Spleen (tissue), 11 donors: Measurements from ENCODE around the gene PAEP. TPM values are rescaled to one million over a fixed set of nuclear protein-coding genes. Genes with fewer than 3 reads are reported as not detected.

Experiments used
- DNase-seq: peaks from one replicate; pipeline ENCODE4 v3.0.0-alpha.2; 2020
- H3K27ac ChIP-seq, 8 donors: fragments of 200-600 bp; sonication (generic) in 7 of 8; 1 replicate in 4 of 8; 2 replicates in 4 of 8; pipeline versions ENCODE4 v1.5.0 to v1.8.0; 2016 to 2021; ENCODE audit warnings: inconsistent platforms in 4 of 8, mild to moderate bottlenecking in 4 of 8, moderate library complexity in 1 of 8
- H3K27me3 ChIP-seq, 7 donors: fragments of 200-600 bp; sonication (generic) in 6 of 7; replicated peaks in 1 of 7; 1 replicate in 4 of 7; 2 replicates in 3 of 7; pipeline versions ENCODE4 v1.5.0 to v1.8.0; 2016 to 2021; ENCODE audit warnings: inconsistent platforms in 3 of 7, mild to moderate bottlenecking in 1 of 7
- H3K36me3 ChIP-seq, 6 donors: fragments of 200-600 bp; sonication (generic) in 5 of 6; 1 replicate in 4 of 6; 2 replicates in 2 of 6; pipeline versions ENCODE4 v1.5.0 to v1.8.0; 2016 to 2021; ENCODE audit warnings: inconsistent platforms in 2 of 6
- H3K4me1 ChIP-seq, 6 donors: fragments of 200-600 bp; sonication (generic) in 5 of 6; 1 replicate in 3 of 6; 2 replicates in 3 of 6; pipeline versions ENCODE4 v1.5.0 to v1.8.0; 2016 to 2021; ENCODE audit warnings: inconsistent platforms in 3 of 6
- H3K4me3 ChIP-seq, 8 donors: fragments of 200-600 bp; sonication (generic) in 7 of 8; 1 replicate in 4 of 8; 2 replicates in 4 of 8; pipeline versions ENCODE4 v1.5.0 to v1.8.0; 2016 to 2021; ENCODE audit warnings: inconsistent platforms in 4 of 8, mild to moderate bottlenecking in 4 of 8, moderate library complexity in 2 of 8
- H3K9me3 ChIP-seq, 8 donors: fragments of 200-600 bp; sonication (generic) in 7 of 8; 1 replicate in 4 of 8; 2 replicates in 4 of 8; pipeline versions ENCODE4 v1.5.0 to v1.8.0; 2016 to 2021; ENCODE audit warnings: inconsistent platforms in 4 of 8
- POLR2A ChIP-seq, 3 donors: fragments of 450-650 bp; IDR thresholded peaks; one replicate each; pipeline ENCODE4 v1.5.1; 2017; ENCODE audit warnings: antibody characterized with exemption in 3 of 3, mild to moderate bottlenecking in 1 of 3
- POLR2AphosphoS5 ChIP-seq, 3 donors: sonication (generic); formaldehyde crosslinking; IDR thresholded peaks; one replicate each; pipeline ENCODE4 v1.5.1; 2017; ENCODE audit warnings: antibody characterized with exemption in 3 of 3
- WGBS, 5 donors: extraction: QIAGEN DNeasy Blood & Tissue Kit in 3 of 5; methylation state at CpG; one replicate each; pipeline versions ENCODE4 v1.1.5 to v1.1.7; 2013 to 2018; 5-methylcytosine and 5-hydroxymethylcytosine counted together
- intact Hi-C: fragments of 100-400 bp; cut with DNase I; formaldehyde crosslinking; loops from one replicate; pipeline ENCODE4 v1.15.0; 2023; ENCODE audit warnings: low total_unique reads
- polyA plus RNA-seq, 3 donors: library from polyadenylated mRNA; stranded (reverse); fragments of 200-250 nt; gene quantifications; one replicate each; pipeline ENCODE4 v1.2.1, GENCODE V29; 2013
- total RNA-seq, 7 donors: library from RNA; depleted of rRNA in 3 of 7; stranded (reverse); fragments of >200 nt in 3 of 7; fragmentation: NEBNext Ultra II Directional in 4 of 7; extraction: Animal tissue kit (Norgen Biotek cat#: 25700) in 4 of 7; gene quantifications; one replicate each; pipeline versions ENCODE4 v1.1.0 to v1.2.1, GENCODE V29; 2016 to 2021
- TF ChIP-seq, protein P1 (sequence below), 11 experiments: fragments of 200-600 bp in 7 of 11; fragments of 450-650 bp in 4 of 11; sonication (generic) in 4 of 11; IDR thresholded peaks in 8 of 11; conservative IDR thresholded peaks in 3 of 11; 1 replicate in 7 of 11; 2 replicates in 4 of 11; pipeline versions ENCODE4 v1.4.0 to v1.8.0; 2016 to 2021; ENCODE audit warnings: antibody characterized with exemption in 11 of 11, inconsistent platforms in 4 of 11, mild to moderate bottlenecking in 1 of 11
- donor health status: healthy with polysubstance abuse.
- donor health status: DM: no; HTN: no; CAD: no; lungs with moderate emphysema.
- donor health status: DM: no; HTN: no; CAD: no.
- donor health status: Bipolar disorder and iron deficiency.
- donor health status: healthy.
- donor health status: DM: no; HTN: no; CAD: no.
- donor health status: DM: yes; HTN: yes; CAD: no.

PAEP gene
- total and polyA plus RNA-seq, 10 donors: not detected

DNA sequence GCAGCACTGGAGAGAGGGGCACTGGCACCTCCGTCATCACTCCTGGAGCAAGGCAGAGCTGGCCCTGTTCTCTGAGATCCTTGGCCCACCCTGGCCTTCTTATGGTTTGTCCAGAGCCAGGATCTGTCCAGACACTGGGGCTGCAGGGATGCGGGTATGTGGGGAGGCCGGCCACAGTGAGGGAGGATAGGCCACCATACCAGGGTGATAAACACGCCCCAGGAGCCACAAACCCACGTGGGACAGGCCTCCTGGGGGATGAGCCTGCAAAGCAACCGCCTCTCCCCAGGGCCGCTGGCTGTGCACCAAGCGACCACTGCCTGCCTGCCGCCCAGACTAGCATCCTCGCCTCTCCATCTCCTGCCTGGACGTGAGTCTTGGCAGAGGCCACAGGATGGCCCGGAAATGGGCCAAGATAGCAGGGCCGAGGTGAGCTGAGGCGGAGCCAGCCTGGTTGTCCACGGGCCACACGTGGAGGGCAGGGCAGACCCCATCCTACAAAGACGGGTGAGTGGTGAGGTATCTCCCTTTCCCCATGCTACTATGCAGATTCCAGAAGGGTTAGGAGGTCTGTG, 11.1 kb upstream of the PAEP start:
- TF ChIP-seq, protein P1, sequence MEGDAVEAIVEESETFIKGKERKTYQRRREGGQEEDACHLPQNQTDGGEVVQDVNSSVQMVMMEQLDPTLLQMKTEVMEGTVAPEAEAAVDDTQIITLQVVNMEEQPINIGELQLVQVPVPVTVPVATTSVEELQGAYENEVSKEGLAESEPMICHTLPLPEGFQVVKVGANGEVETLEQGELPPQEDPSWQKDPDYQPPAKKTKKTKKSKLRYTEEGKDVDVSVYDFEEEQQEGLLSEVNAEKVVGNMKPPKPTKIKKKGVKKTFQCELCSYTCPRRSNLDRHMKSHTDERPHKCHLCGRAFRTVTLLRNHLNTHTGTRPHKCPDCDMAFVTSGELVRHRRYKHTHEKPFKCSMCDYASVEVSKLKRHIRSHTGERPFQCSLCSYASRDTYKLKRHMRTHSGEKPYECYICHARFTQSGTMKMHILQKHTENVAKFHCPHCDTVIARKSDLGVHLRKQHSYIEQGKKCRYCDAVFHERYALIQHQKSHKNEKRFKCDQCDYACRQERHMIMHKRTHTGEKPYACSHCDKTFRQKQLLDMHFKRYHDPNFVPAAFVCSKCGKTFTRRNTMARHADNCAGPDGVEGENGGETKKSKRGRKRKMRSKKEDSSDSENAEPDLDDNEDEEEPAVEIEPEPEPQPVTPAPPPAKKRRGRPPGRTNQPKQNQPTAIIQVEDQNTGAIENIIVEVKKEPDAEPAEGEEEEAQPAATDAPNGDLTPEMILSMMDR (IDR thresholded peaks at IDR 0.05 in 8 of 11, conservative IDR thresholded peaks at IDR 0.05 in 3 of 11): no peak
- no peak for TF ChIP-seq POLR2AphosphoS5 (IDR thresholded peaks at IDR 0.05)
- TF ChIP-seq POLR2A (IDR thresholded peaks at IDR 0.05): no peak
- H3K27me3 ChIP-seq: peaks cover 0 to 11% (median 0%) of the 10 kb centered on the region in 7 donors
- H3K4me3 ChIP-seq: no peak overlapping the region
- no peaks in the 10 kb centered on the region for H3K4me1 ChIP-seq
- no peaks in the 10 kb centered on the region for H3K9me3 ChIP-seq
- no peaks in the 10 kb centered on the region for H3K36me3 ChIP-seq
- WGBS, 5 donors: 71 to 94% (median 76%) methylated on average over 8 to 17 of the region's 17 CpGs
- intact Hi-C loops: no loop called here
- H3K27ac ChIP-seq: no peak overlapping the region
- DNase-seq: no peak

DNA sequence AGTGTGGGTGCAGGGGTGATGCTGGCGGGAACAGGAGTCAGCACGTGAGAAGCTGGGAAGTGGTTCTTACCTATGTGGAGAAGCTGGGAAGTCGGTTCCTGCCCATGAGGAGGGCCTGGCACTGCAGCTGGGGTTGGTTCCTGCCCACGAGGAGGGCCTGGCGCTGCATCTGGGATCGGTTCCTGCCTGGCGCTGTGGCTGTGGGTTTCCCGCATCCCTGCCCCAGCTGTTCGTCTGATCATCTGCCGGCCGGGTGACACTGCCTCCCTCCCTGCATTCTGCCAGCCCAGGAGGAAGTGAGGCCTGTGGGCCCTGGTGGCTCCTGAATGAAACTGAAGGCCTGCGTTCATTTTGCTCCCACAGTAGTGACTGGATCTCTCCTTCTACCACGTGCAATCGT, 10.5 kb upstream of the PAEP start:
- WGBS, 5 donors: 43 to 58% (median 45%) methylated on average over 14 of the region's 14 CpGs

GRCh38 chr9:135551456-135551855, 10.1 kb upstream of the PAEP start:
- no peak for DNase-seq
- peaks cover 0 to 11% (median 0%) of the 10 kb centered on the region in 7 donors for H3K27me3 ChIP-seq
- 88 to 96% (median 91%) methylated on average over 10 to 13 of the region's 13 CpGs for WGBS, 5 donors
- H3K4me1 ChIP-seq: no peaks in the 10 kb centered on the region
- H3K27ac ChIP-seq: no peak overlapping the region
- H3K9me3 ChIP-seq: no peaks in the 10 kb centered on the region
- TF ChIP-seq, protein P1 (IDR thresholded peaks at IDR 0.05 in 8 of 11, conservative IDR thresholded peaks at IDR 0.05 in 3 of 11): no peak
- TF ChIP-seq POLR2AphosphoS5 (IDR thresholded peaks at IDR 0.05) (no peak), POLR2A (IDR thresholded peaks at IDR 0.05) (no peak)
- H3K4me3 ChIP-seq: no peak overlapping the region
- no peaks in the 10 kb centered on the region for H3K36me3 ChIP-seq
- intact Hi-C loops: no loop called here

More for the DNA sequence above, 10.5 kb upstream of the PAEP start:
- Histone ChIP-seq H3K4me3 (no peak overlapping the region), H3K4me1 (no peaks in the 10 kb centered on the region), H3K27me3 (peaks cover 0 to 11% (median 0%) of the 10 kb centered on the region in 7 donors), H3K27ac (no peak overlapping the region), H3K36me3 (no peaks in the 10 kb centered on the region), H3K9me3 (no peaks in the 10 kb centered on the region)
- no peak for TF ChIP-seq POLR2A (IDR thresholded peaks at IDR 0.05)
- no peak for TF ChIP-seq POLR2AphosphoS5 (IDR thresholded peaks at IDR 0.05)
- no peak for DNase-seq
- intact Hi-C loops: no loop called here

- Histone ChIP-seq H3K9me3 (no peaks in the 10 kb centered on the region), H3K4me1 (no peaks in the 10 kb centered on the region), H3K27me3 (peaks cover 0 to 11% (median 0%) of the 10 kb centered on the region in 7 donors), H3K27ac (no peak overlapping the region), H3K4me3 (no peak overlapping the region), H3K36me3 (no peaks in the 10 kb centered on the region)
- intact Hi-C loops: no loop called here
- 78 to 87% (median 83%) methylated on average over 12 to 18 of the region's 18 CpGs for WGBS, 5 donors
- no peak for DNase-seq
- TF ChIP-seq, protein P1 (IDR thresholded peaks at IDR 0.05 in 8 of 11, conservative IDR thresholded peaks at IDR 0.05 in 3 of 11): no peak
- no peak for TF ChIP-seq POLR2A (IDR thresholded peaks at IDR 0.05)
Observed at GRCh38 chr9:135552021-135552697, 9.4 kb upstream of the PAEP start.
